ENCODE results near the gene KIF3A.

DNA sequence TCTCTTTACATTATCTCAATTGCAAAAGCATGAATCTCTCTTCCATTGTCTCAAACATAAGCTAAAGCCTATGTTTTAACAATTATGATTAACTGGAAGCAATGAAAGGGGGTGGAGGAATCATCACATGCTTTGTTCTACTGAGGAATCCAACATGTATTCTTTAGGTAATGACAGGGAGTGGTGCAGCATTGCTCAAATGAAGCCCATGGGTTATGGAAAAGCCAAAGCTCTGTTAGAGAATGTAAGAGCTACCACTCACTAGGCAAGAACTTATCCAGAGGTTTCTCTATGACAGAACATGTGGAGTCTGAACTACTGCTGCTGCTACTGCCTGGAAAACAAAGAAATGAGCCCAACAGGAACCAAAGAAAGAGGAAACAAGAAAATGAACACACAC, 28.7 kb downstream of the KIF3A start:
- TF ChIP-seq POLR2AphosphoS5 (IDR thresholded peaks at IDR 0.05; ENCODE audit: borderline replicate concordance, low read depth, low read length) (no peak), EZH2 (IDR thresholded peaks at IDR 0.05) (no peak), FOXP2 (optimal IDR thresholded peaks at IDR 0.05; ENCODE audit: control extremely low read depth, extremely low read length, insufficient read depth) (no peak)
